ENCODE results near the gene AMIGO1. TPM values are rescaled to one million over a fixed set of nuclear protein-coding genes. Genes with fewer than 3 reads are reported as not detected.

AMIGO1 gene
- total and polyA plus RNA-seq, 2 donors, result 2.9 to 6.4 TPM

GRCh38 chr1:109457819-109458218 lies 51.7 kb downstream of the AMIGO1 start:
- no peaks in the 10 kb centered on the region for H3K4me1 ChIP-seq (ENCODE audit: insufficient read depth)
- H3K4me3 ChIP-seq (ENCODE audit: low read depth, low read length), result no peak overlapping the region
- WGBS, result 86% methylated on average over 4 of the region's 4 CpGs
- no peaks in the 10 kb centered on the region for H3K36me3 ChIP-seq (ENCODE audit: insufficient read depth)
- DNase-seq (ENCODE audit: extremely low spot score), result no peak
- H3K27ac ChIP-seq (ENCODE audit: low read depth), result no peak overlapping the region

DNA sequence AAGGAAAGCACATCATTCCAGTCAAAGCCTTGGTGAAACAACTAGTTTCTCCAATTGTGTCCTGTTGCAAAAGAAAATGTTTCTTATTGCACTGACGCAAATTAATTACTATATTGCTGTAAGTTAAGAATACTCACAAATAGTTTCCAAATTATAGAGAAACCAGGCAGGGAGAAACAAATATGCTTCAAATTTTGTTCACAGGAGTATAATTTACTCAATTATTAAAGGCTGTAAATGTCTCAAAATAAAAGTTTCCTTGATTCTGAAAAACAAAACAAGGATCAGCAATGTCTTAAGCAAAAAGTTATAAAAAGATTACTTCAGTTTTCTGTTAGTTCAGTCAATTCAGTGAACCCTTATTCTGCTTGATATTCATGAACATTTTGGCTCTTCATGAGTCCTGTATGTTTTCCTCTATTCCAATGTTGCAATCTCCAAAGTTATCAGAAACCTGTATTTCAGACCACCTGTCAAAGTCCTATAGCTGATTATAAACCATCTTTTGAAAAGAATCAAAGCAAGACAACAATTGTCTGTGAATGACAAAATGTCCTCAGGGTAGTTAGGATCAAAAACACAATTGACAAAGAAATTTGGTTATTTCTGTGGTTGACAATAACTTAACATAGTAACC lies 54.9 kb downstream of the AMIGO1 start:
- Histone ChIP-seq H3K4me1 (ENCODE audit: insufficient read depth) (no peaks in the 10 kb centered on the region), H3K27ac (ENCODE audit: low read depth) (no peak overlapping the region), H3K36me3 (ENCODE audit: insufficient read depth) (no peaks in the 10 kb centered on the region), H3K4me3 (ENCODE audit: low read depth, low read length) (no peak overlapping the region)
- 96% methylated on average over 1 of the region's 1 CpG for WGBS
- no peak for DNase-seq (ENCODE audit: extremely low spot score)

Other genes with a start within 250 kb of the AMIGO1 start
- gene PSRC1, start 226.6 kb downstream of the AMIGO1 start, total RNA-seq, result 5.3 TPM
- 6.5 TPM for gene PSRC1, start 226.6 kb downstream of the AMIGO1 start, polyA plus RNA-seq
- gene MYBPHL, start 202.7 kb downstream of the AMIGO1 start, total RNA-seq, result not detected
- 0.22 TPM for gene MYBPHL, start 202.7 kb downstream of the AMIGO1 start, polyA plus RNA-seq
- gene SORT1, start 111.8 kb downstream of the AMIGO1 start, total RNA-seq, result 26.5 TPM
- gene SORT1, start 111.8 kb downstream of the AMIGO1 start, polyA plus RNA-seq, result 30.6 TPM
- 35.5 TPM for gene PSMA5, start 83.3 kb downstream of the AMIGO1 start, total RNA-seq
- gene PSMA5, start 83.3 kb downstream of the AMIGO1 start, polyA plus RNA-seq, result 53.5 TPM
- 2.4 TPM for gene SYPL2, start 43.2 kb downstream of the AMIGO1 start, total RNA-seq
- gene SYPL2, start 43.2 kb downstream of the AMIGO1 start, polyA plus RNA-seq, result 4.5 TPM
- 2.0 TPM for gene ATXN7L2, start 25.8 kb downstream of the AMIGO1 start, total RNA-seq
- gene ATXN7L2, start 25.8 kb downstream of the AMIGO1 start, polyA plus RNA-seq, result 4.0 TPM
- 4.0 TPM for gene CYB561D1, start 15.6 kb downstream of the AMIGO1 start, total RNA-seq
- 9.4 TPM for gene CYB561D1, start 15.6 kb downstream of the AMIGO1 start, polyA plus RNA-seq
- gene GPR61, start 30.1 kb upstream of the AMIGO1 start, total RNA-seq, result 0.11 TPM
- not detected for gene GPR61, start 30.1 kb upstream of the AMIGO1 start, polyA plus RNA-seq
- gene GNAI3, start 38.9 kb upstream of the AMIGO1 start, total RNA-seq, result 17.4 TPM
- 5.1 TPM for gene GNAI3, start 38.9 kb upstream of the AMIGO1 start, polyA plus RNA-seq
- not detected for gene GNAT2, start 109.9 kb upstream of the AMIGO1 start, total RNA-seq
- gene GNAT2, start 109.9 kb upstream of the AMIGO1 start, polyA plus RNA-seq, result not detected
- gene AMPD2, start 110.1 kb upstream of the AMIGO1 start, total RNA-seq, result 36.1 TPM
- gene AMPD2, start 110.1 kb upstream of the AMIGO1 start, polyA plus RNA-seq, result 29.2 TPM
- 12.4 TPM for gene GSTM4, start 146.4 kb upstream of the AMIGO1 start, total RNA-seq
- gene GSTM4, start 146.4 kb upstream of the AMIGO1 start, polyA plus RNA-seq, result 58.2 TPM
- gene GSTM2, start 158.3 kb upstream of the AMIGO1 start, total RNA-seq, result 78.0 TPM
- 77.9 TPM for gene GSTM2, start 158.3 kb upstream of the AMIGO1 start, polyA plus RNA-seq
- not detected for gene GSTM1, start 178.1 kb upstream of the AMIGO1 start, total RNA-seq
- gene GSTM1, start 178.1 kb upstream of the AMIGO1 start, polyA plus RNA-seq, result 1.1 TPM
- gene GSTM5, start 202.5 kb upstream of the AMIGO1 start, total RNA-seq, result 18.2 TPM
- 25.2 TPM for gene GSTM5, start 202.5 kb upstream of the AMIGO1 start, polyA plus RNA-seq
- gene GSTM3, start 231.3 kb upstream of the AMIGO1 start, total RNA-seq, result 67.5 TPM
- 116 TPM for gene GSTM3, start 231.3 kb upstream of the AMIGO1 start, polyA plus RNA-seq